ENCODE results near the gene ZBTB48. TPM values are rescaled to one million over a fixed set of nuclear protein-coding genes. Genes with fewer than 3 reads are reported as not detected.
"Not testable (repeated sequence)": the region's sequence is repeated elsewhere in the genome, so short reads cannot be mapped to it uniquely, and the experiment has no call there.

Gene ZBTB48
- total RNA-seq, 3 donors from 2014 or later = 32.1 to 37.6 (median 33.7) TPM

DNA sequence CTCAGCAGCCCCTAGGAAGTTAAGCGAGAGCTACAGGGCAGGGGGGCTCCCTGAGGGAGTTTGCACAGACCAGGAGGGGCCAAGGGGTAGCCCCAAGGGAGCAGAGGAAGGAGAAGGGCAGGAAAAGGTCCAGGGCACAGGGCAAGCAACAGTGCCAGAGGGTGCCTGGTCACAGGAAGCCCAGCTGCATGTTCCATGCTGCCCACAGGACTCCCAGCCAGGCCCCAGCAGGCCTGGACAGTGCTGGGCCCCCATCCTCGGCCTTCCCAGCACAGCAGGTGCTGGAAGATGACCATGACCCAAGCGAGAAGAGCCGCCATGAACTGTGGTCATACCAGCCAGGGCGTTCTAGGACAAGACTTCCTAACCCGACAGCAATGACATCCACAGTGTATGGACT, 11.8 kb downstream of the ZBTB48 start:
- H3K27me3 Mint-ChIP-seq (ENCODE audit: low read depth) = no peaks in the 10 kb centered on the region
- peaks cover 22% of the 10 kb centered on the region for H3K4me1 Mint-ChIP-seq (ENCODE audit: low read depth)
- no peak for DNase-seq
- H3K4me3 Mint-ChIP-seq = no peak overlapping the region
- peaks cover 15% of the 10 kb centered on the region for H3K36me3 Mint-ChIP-seq (ENCODE audit: insufficient read depth)
- no peaks in the 10 kb centered on the region for H3K9me3 Mint-ChIP-seq
- no peak for ATAC-seq

DNA sequence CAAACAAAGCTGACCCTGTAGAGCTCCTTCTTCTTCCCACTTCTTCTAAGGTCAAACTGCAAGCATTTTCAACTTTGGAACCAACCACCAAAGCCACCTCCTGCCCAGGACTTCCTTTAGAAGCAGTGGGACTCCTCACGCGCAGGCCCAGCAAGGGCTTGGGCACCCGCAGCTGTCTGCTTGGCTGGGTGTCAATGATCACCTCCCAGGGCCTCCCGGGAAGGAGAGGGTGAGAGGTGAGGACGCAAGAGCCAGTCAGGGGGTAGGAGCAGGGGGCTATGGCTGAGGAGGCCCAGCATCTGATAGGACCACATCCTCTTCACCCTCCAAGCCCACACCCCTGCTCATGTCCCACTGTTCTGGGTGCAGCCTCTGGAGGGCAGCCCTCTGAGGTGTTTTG, 12.6 kb downstream of the ZBTB48 start:
- Mint-ChIP-seq H3K9me3 (no peaks in the 10 kb centered on the region), H3K4me3 (no peak overlapping the region), H3K4me1 (ENCODE audit: low read depth) (peaks cover 29% of the 10 kb centered on the region), H3K27me3 (ENCODE audit: low read depth) (no peaks in the 10 kb centered on the region), H3K36me3 (ENCODE audit: insufficient read depth) (peaks cover 15% of the 10 kb centered on the region)
- DNase-seq = no peak
- ATAC-seq = no peak

GRCh38 chr1:6592865-6593593, 13.2 kb downstream of the ZBTB48 start:
- H3K4me1 Mint-ChIP-seq (ENCODE audit: low read depth) = peaks cover 31% of the 10 kb centered on the region
- no peak overlapping the region for H3K4me3 Mint-ChIP-seq
- H3K27me3 Mint-ChIP-seq (ENCODE audit: low read depth) = no peaks in the 10 kb centered on the region
- H3K9me3 Mint-ChIP-seq = no peaks in the 10 kb centered on the region
- ATAC-seq (no peak), DNase-seq (no peak)
- peaks cover 13% of the 10 kb centered on the region for H3K36me3 Mint-ChIP-seq (ENCODE audit: insufficient read depth)

GRCh38 chr1:6593810-6594209, 14.0 kb downstream of the ZBTB48 start:
- DNase-seq (no peak), ATAC-seq (no peak)
- Mint-ChIP-seq H3K4me1 (ENCODE audit: low read depth) (peaks cover 36% of the 10 kb centered on the region), H3K9me3 (no peaks in the 10 kb centered on the region), H3K27me3 (ENCODE audit: low read depth) (no peaks in the 10 kb centered on the region), H3K36me3 (ENCODE audit: insufficient read depth) (peaks cover 13% of the 10 kb centered on the region), H3K4me3 (no peak overlapping the region)

DNA sequence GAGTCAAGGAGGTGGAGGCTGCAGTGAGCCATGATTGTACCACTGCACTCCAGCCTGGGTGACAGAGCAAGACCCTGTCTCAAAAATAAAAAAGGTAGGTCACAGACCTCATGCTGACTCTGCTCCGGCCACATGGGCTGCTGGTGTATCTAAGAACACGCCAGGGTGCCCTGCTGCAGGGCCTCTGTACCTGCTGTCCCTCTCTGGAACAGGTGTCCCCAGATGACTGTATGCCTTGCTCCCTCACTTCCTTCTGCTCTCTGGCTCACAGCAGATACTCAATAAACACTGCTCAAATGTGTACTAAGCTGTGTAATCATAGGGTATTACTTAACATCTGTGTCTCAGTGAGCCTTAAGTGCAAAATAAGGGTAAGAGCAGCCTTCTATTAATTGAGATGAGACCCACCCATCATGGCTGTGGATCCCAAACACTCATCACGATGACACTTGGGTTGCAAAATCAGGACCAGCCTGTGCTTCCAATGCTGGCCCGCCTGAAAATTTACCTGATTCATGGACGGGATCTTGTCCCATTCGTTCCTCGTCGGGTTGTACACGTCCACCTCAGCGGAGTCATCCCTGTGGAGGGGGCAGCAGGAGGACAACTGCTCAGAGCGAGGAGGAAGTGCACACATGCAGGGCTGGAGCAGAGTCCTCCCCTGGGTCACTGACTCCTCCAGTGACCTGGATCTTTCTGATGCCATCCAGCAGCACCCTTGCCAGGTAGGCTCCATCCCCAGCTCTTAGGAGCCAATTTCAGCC, 15.4 kb downstream of the ZBTB48 start:
- Mint-ChIP-seq H3K4me1 (ENCODE audit: low read depth) (peaks cover 47% of the 10 kb centered on the region), H3K36me3 (ENCODE audit: insufficient read depth) (peaks cover 17% of the 10 kb centered on the region), H3K27me3 (ENCODE audit: low read depth) (no peaks in the 10 kb centered on the region), H3K4me3 (no peak overlapping the region), H3K9me3 (no peaks in the 10 kb centered on the region)
- DNase-seq (no peak), ATAC-seq (no peak)

DNA sequence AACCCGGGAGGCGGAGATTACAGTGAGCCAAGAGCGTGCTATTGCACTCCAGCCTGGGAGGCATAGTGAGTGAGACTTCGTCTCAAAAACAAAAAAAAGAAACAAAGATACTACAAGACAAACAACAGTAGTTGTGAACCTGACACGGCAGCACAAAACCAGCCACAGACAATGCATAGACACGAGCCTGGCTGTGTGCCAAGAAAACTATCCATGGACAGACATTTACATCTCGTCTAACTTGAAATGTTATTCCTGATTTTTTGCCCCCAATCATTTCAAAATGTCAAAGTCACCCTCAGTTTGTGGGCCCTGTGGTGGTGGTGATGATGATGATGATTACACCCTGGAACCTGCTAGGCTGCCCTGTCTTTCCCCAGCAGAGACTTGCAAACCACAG, 16.6 kb downstream of the ZBTB48 start:
- Mint-ChIP-seq H3K4me3 (no peak overlapping the region), H3K9me3 (no peaks in the 10 kb centered on the region), H3K36me3 (ENCODE audit: insufficient read depth) (peaks cover 17% of the 10 kb centered on the region), H3K27me3 (ENCODE audit: low read depth) (no peaks in the 10 kb centered on the region), H3K4me1 (ENCODE audit: low read depth) (peaks cover 50% of the 10 kb centered on the region)
- no peak for ATAC-seq
- DNase-seq = no peak

- ATAC-seq (no peak), DNase-seq (no peak)
- no peak overlapping the region for H3K4me3 Mint-ChIP-seq
- H3K36me3 Mint-ChIP-seq (ENCODE audit: insufficient read depth) = peaks cover 17% of the 10 kb centered on the region
- no peaks in the 10 kb centered on the region for H3K9me3 Mint-ChIP-seq
- no peaks in the 10 kb centered on the region for H3K27me3 Mint-ChIP-seq (ENCODE audit: low read depth)
- H3K4me1 Mint-ChIP-seq (ENCODE audit: low read depth) = peaks cover 50% of the 10 kb centered on the region
Observed at GRCh38 chr1:6596886-6597776, 17.3 kb downstream of the ZBTB48 start.

GRCh38 chr1:6597777-6598131, 18.0 kb downstream of the ZBTB48 start:
- Mint-ChIP-seq H3K36me3 (ENCODE audit: insufficient read depth) (peaks cover 17% of the 10 kb centered on the region), H3K9me3 (no peaks in the 10 kb centered on the region), H3K4me1 (ENCODE audit: low read depth) (peaks cover 50% of the 10 kb centered on the region), H3K27me3 (ENCODE audit: low read depth) (no peaks in the 10 kb centered on the region), H3K4me3 (peak overlapping the region; percentile 31)
- DNase-seq = no peak
- no peak for ATAC-seq

DNA sequence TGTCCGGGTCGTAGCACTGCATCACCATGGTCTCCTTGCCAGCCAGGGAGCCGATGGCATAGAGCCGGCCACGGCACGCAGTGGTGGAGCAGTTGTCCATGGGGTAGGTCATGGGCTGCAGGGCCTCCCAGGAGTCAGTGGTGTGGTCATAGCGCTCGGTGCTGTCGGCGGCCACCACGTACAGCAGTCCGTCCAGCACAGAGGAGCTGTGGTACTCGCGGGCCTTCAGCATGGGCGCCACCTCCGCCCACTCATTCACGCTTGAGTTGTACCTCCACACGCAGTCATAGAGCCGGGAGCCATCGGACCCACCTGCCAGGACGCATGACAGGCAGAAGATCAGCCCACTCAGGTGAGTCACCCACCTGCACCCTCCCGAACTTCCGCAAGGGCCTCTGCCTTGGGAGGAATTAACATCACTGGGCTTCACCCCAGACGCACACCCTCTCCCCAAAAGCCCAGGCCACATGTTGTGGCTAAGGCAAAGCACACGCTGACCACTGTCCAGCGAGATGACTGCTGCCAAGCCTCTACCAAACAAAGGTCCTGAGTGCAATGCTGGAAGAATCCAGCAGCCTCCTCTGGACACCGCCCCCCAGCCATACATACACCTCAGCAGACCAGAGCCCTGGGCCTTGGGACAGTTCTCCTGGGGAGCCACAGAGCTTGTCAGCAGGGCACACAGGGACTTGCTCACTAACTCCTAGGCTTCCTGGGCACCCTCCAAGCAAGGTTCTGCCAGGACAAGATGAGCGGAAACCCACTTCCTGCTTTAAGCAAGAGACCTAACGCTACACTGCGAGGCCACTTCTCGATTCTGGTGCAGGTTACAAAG, 19.6 kb downstream of the ZBTB48 start:
- Mint-ChIP-seq H3K27me3 (ENCODE audit: low read depth) (no peaks in the 10 kb centered on the region), H3K4me1 (ENCODE audit: low read depth) (peaks cover 55% of the 10 kb centered on the region), H3K36me3 (ENCODE audit: insufficient read depth) (peaks cover 12% of the 10 kb centered on the region), H3K4me3 (peak overlapping the region; percentile 95), H3K9me3 (no peaks in the 10 kb centered on the region)
- peak; percentile 4 to 5 for ATAC-seq
- DNase-seq = peak; percentile 66

DNA sequence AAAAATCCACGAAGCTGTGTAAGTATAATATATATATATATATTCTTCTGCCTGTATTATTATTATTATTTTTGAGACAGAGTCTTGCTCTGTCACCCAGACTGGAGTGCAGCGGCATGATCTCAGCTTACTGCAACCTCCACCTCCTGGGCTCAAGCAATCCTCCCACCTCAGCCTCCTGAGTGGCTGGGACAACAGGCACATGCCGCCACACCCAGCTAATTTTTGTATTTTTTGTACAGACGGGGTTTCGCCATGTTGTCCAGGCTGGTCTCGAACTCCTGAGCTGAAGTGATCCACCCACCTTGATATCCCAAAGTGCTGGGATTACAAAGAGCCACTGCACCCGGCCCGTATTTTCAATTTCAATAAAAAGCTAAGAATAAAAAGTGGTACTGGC, 20.2 kb downstream of the ZBTB48 start:
- peak overlapping the region; percentile 95 for H3K4me3 Mint-ChIP-seq
- not testable (repeated sequence) for DNase-seq; H3K27me3 Mint-ChIP-seq (ENCODE audit: low read depth); ATAC-seq; H3K9me3 Mint-ChIP-seq
- H3K36me3 Mint-ChIP-seq (ENCODE audit: insufficient read depth) = peaks cover 12% of the 10 kb centered on the region
- H3K4me1 Mint-ChIP-seq (ENCODE audit: low read depth) = peaks cover 55% of the 10 kb centered on the region

GRCh38 chr1:6600410-6601048, 20.7 kb downstream of the ZBTB48 start:
- no peak for DNase-seq
- H3K4me1 Mint-ChIP-seq (ENCODE audit: low read depth) = peaks cover 55% of the 10 kb centered on the region
- H3K36me3 Mint-ChIP-seq (ENCODE audit: insufficient read depth) = peaks cover 12% of the 10 kb centered on the region

GRCh38 chr1:6601049-6601922, 21.5 kb downstream of the ZBTB48 start:
- ATAC-seq = peak; percentile 66
- Mint-ChIP-seq H3K36me3 (ENCODE audit: insufficient read depth) (peaks cover 10% of the 10 kb centered on the region), H3K4me3 (peak overlapping the region; percentile 95), H3K4me1 (ENCODE audit: low read depth) (peaks cover 47% of the 10 kb centered on the region), H3K27me3 (ENCODE audit: low read depth) (no peaks in the 10 kb centered on the region), H3K9me3 (no peaks in the 10 kb centered on the region)
- DNase-seq = peak; percentile 78

More at GRCh38 chr1:6600410-6601048, 20.7 kb downstream of the ZBTB48 start:
- Mint-ChIP-seq H3K9me3 (no peaks in the 10 kb centered on the region), H3K4me3 (peak overlapping the region; percentile 95), H3K27me3 (ENCODE audit: low read depth) (no peaks in the 10 kb centered on the region)
- ATAC-seq = no peak
